Suprapubic skin (tissue), 3 donors: Measurements from ENCODE around the gene ANKRD13B.

Experiments used
- CTCF ChIP-seq, 2 donors: fragments of 200-600 bp in 1 of 2; fragments of 450-650 bp in 1 of 2; sonication (generic) in 1 of 2; IDR thresholded peaks; one replicate each; pipeline ENCODE4 v1.5.1; 2016 to 2019; ENCODE audit warnings: antibody characterized with exemption in 2 of 2, mild to moderate bottlenecking in 1 of 2, moderate library complexity in 1 of 2
- POLR2AphosphoS5 ChIP-seq, 3 donors: sonication (generic); formaldehyde crosslinking; IDR thresholded peaks; one replicate each; pipeline ENCODE4 v1.6.1; 2017; ENCODE audit warnings: antibody characterized with exemption in 3 of 3

DNA sequence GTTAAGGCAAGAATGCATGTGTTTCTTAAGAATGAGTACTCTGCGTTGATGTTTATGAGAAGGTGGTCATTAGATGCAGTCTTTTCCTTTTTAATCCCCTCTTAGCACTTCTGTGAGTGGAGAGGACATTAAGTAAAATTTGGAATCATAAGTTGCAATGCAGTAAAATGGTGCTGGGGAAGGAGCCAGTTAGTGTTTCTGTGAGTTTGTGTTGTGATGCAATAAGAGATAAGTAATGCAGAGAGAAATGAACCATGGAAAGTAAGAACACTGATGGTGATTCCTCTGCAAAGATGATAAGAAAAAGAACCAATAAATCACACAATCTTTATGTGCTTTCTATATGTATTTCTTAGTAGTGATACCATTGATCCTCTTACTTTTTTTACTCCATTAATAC lies 46.1 kb upstream of the ANKRD13B start:
- TF ChIP-seq POLR2AphosphoS5 (IDR thresholded peaks at IDR 0.05) (no peak), CTCF (IDR thresholded peaks at IDR 0.05) (no peak)
